Measurements from ENCODE around the gene TLE1. TPM values are rescaled to one million over a fixed set of nuclear protein-coding genes. Genes with fewer than 3 reads are reported as not detected.

The TLE1 gene
- total and polyA plus RNA-seq, 4 donors = 57.0 to 69.9 (median 64.3) TPM

GRCh38 chr9:81548911-81549310, 140.4 kb downstream of the TLE1 start:
- H3K4me3 ChIP-seq (ENCODE audit: low read depth, low read length) = no peak overlapping the region
- H3K4me1 ChIP-seq (ENCODE audit: control insufficient read depth, insufficient read depth, low read length) = no peaks in the 10 kb centered on the region
- peaks cover 2% of the 10 kb centered on the region for H3K27me3 ChIP-seq (ENCODE audit: control insufficient read depth, insufficient read depth, low read length)
- WGBS (ENCODE audit: insufficient coverage) = no CpG with 5 or more reads among the region's 2 CpGs
- no peaks in the 10 kb centered on the region for H3K9me3 ChIP-seq (ENCODE audit: control insufficient read depth, insufficient read depth, low read length)
- DNase-seq (ENCODE audit: low read depth in 4 of 6, low spot score in 6 of 6) = no peak
- no peaks in the 10 kb centered on the region for H3K36me3 ChIP-seq (ENCODE audit: control insufficient read depth, insufficient read depth, low read length)
- H3K27ac ChIP-seq (ENCODE audit: low read depth, low read length) = no peak overlapping the region

- H3K27ac ChIP-seq (ENCODE audit: low read depth, low read length) = no peak overlapping the region
- no peaks in the 10 kb centered on the region for H3K4me1 ChIP-seq (ENCODE audit: control insufficient read depth, insufficient read depth, low read length)
- H3K27me3 ChIP-seq (ENCODE audit: control insufficient read depth, insufficient read depth, low read length) = peaks cover 2% of the 10 kb centered on the region
- H3K36me3 ChIP-seq (ENCODE audit: control insufficient read depth, insufficient read depth, low read length) = no peaks in the 10 kb centered on the region
- no CpG with 5 or more reads among the region's 4 CpGs for WGBS (ENCODE audit: insufficient coverage)
- no peaks in the 10 kb centered on the region for H3K9me3 ChIP-seq (ENCODE audit: control insufficient read depth, insufficient read depth, low read length)
- peak in 1 of 6 donors; percentile 71 for DNase-seq (ENCODE audit: low read depth in 4 of 6, low spot score in 6 of 6)
- H3K4me3 ChIP-seq (ENCODE audit: low read depth, low read length) = no peak overlapping the region
Observed at GRCh38 chr9:81546489-81546888, 142.9 kb downstream of the TLE1 start.

GRCh38 chr9:81543695-81544094, 145.7 kb downstream of the TLE1 start:
- H3K36me3 ChIP-seq (ENCODE audit: control insufficient read depth, insufficient read depth, low read length) = no peaks in the 10 kb centered on the region
- no CpG with 5 or more reads among the region's 1 CpG for WGBS (ENCODE audit: insufficient coverage)
- no peaks in the 10 kb centered on the region for H3K4me1 ChIP-seq (ENCODE audit: control insufficient read depth, insufficient read depth, low read length)
- DNase-seq (ENCODE audit: low read depth in 4 of 6, low spot score in 6 of 6) = peak in 1 of 6 donors; percentile 51
- no peak overlapping the region for H3K4me3 ChIP-seq (ENCODE audit: low read depth, low read length)
- no peaks in the 10 kb centered on the region for H3K9me3 ChIP-seq (ENCODE audit: control insufficient read depth, insufficient read depth, low read length)
- no peak overlapping the region for H3K27ac ChIP-seq (ENCODE audit: low read depth, low read length)
- no peaks in the 10 kb centered on the region for H3K27me3 ChIP-seq (ENCODE audit: control insufficient read depth, insufficient read depth, low read length)

GRCh38 chr9:81542118-81542889, 147.0 kb downstream of the TLE1 start:
- no CpG with 5 or more reads among the region's 6 CpGs for WGBS (ENCODE audit: insufficient coverage)
- H3K27ac ChIP-seq (ENCODE audit: low read depth, low read length) = peak overlapping the region; percentile 47
- no peaks in the 10 kb centered on the region for H3K9me3 ChIP-seq (ENCODE audit: control insufficient read depth, insufficient read depth, low read length)
- no peaks in the 10 kb centered on the region for H3K4me1 ChIP-seq (ENCODE audit: control insufficient read depth, insufficient read depth, low read length)
- H3K36me3 ChIP-seq (ENCODE audit: control insufficient read depth, insufficient read depth, low read length) = no peaks in the 10 kb centered on the region
- DNase-seq (ENCODE audit: low read depth in 4 of 6, low spot score in 6 of 6) = peak in 1 of 6 donors; percentile 72
- no peaks in the 10 kb centered on the region for H3K27me3 ChIP-seq (ENCODE audit: control insufficient read depth, insufficient read depth, low read length)
- no peak overlapping the region for H3K4me3 ChIP-seq (ENCODE audit: low read depth, low read length)

DNA sequence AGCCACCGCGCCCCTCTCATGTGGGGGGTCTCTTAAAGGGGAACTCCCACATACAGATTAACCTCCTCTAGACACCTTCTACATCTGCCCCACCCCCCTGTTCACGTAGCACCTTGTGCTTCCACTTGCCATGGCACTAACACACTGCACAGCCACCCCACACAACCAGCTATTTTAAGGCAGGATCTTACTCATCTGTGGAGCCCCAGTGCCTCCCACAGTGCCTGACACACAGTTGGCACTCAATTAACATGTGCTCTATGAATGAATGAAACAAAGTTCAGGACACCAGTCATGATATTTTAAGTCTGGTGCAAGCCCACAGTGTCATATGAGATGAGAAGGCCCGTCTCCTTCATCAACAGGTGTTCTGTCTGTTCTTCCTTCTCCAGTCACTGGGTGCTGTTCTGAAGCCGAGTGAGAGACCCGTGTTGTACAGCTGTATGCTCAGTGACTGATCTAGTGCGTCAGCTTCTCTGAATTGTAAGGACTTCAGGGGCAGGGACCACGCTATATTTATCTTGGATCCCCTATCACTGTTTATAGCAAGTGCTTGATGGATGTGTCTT, 149.1 kb downstream of the TLE1 start:
- Histone ChIP-seq H3K4me1 (ENCODE audit: control insufficient read depth, insufficient read depth, low read length) (no peaks in the 10 kb centered on the region), H3K9me3 (ENCODE audit: control insufficient read depth, insufficient read depth, low read length) (no peaks in the 10 kb centered on the region), H3K36me3 (ENCODE audit: control insufficient read depth, insufficient read depth, low read length) (no peaks in the 10 kb centered on the region), H3K27me3 (ENCODE audit: control insufficient read depth, insufficient read depth, low read length) (no peaks in the 10 kb centered on the region), H3K27ac (ENCODE audit: low read depth, low read length) (peak overlapping the region; percentile 6), H3K4me3 (ENCODE audit: low read depth, low read length) (no peak overlapping the region)
- no peak for DNase-seq (ENCODE audit: low read depth in 4 of 6, low spot score in 6 of 6)
- 85% methylated on average over 2 of the region's 8 CpGs for WGBS (ENCODE audit: insufficient coverage)

GRCh38 chr9:81539317-81539716, 150.0 kb downstream of the TLE1 start:
- no peak overlapping the region for H3K4me3 ChIP-seq (ENCODE audit: low read depth, low read length)
- no peaks in the 10 kb centered on the region for H3K9me3 ChIP-seq (ENCODE audit: control insufficient read depth, insufficient read depth, low read length)
- no peak overlapping the region for H3K27ac ChIP-seq (ENCODE audit: low read depth, low read length)
- WGBS (ENCODE audit: insufficient coverage) = no CpG with 5 or more reads among the region's 3 CpGs
- no peak for DNase-seq (ENCODE audit: low read depth in 4 of 6, low spot score in 6 of 6)
- H3K27me3 ChIP-seq (ENCODE audit: control insufficient read depth, insufficient read depth, low read length) = no peaks in the 10 kb centered on the region
- H3K4me1 ChIP-seq (ENCODE audit: control insufficient read depth, insufficient read depth, low read length) = no peaks in the 10 kb centered on the region
- no peaks in the 10 kb centered on the region for H3K36me3 ChIP-seq (ENCODE audit: control insufficient read depth, insufficient read depth, low read length)

DNA sequence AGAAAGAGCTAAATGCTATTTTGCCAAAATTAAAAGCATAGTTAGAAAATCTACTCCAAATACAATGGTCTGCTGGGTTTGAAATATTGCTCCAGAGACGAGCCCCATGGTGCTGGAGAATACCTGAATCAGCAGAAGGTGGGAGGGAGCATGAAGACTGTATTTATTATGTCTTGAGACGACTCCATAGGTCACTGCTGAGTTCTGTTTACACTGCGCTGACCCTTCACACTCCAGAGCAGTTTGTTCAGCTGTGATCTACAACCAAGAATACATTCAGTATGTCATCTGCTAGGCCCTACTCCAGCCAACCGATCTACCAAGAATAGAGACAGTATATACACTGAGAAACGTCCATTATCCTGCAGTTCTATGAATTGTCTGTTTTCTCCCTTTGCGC, 150.5 kb downstream of the TLE1 start:
- Histone ChIP-seq H3K27ac (ENCODE audit: low read depth, low read length) (no peak overlapping the region), H3K4me3 (ENCODE audit: low read depth, low read length) (no peak overlapping the region), H3K27me3 (ENCODE audit: control insufficient read depth, insufficient read depth, low read length) (no peaks in the 10 kb centered on the region), H3K9me3 (ENCODE audit: control insufficient read depth, insufficient read depth, low read length) (no peaks in the 10 kb centered on the region), H3K4me1 (ENCODE audit: control insufficient read depth, insufficient read depth, low read length) (no peaks in the 10 kb centered on the region), H3K36me3 (ENCODE audit: control insufficient read depth, insufficient read depth, low read length) (no peaks in the 10 kb centered on the region)
- DNase-seq (ENCODE audit: low read depth in 4 of 6, low spot score in 6 of 6) = peak in 1 of 6 donors; percentile 77
- WGBS (ENCODE audit: insufficient coverage) = 69% methylated on average over 2 of the region's 6 CpGs

DNA sequence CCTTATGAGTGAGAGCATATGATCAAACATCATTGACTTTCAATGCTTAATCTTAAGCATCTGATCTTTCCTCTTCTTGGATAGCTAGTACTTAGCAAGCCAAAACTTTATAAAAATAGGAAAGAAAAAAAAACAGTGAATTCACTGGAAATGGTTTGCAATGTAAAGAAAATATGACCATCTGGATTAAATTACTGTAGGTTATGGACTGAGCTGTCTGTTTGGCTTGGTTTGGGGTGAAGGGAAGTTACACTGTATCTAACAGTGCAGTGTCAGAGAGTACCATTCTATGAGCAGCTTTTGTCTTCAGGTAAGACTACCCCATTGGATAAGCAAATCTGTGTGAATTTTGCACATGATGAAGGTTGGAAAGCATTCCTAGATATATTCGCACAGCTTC, 151.4 kb downstream of the TLE1 start:
- Histone ChIP-seq H3K9me3 (ENCODE audit: control insufficient read depth, insufficient read depth, low read length) (no peaks in the 10 kb centered on the region), H3K4me1 (ENCODE audit: control insufficient read depth, insufficient read depth, low read length) (no peaks in the 10 kb centered on the region)
- WGBS (ENCODE audit: insufficient coverage) = no CpG with 5 or more reads among the region's 1 CpG

GRCh38 chr9:81536242-81537025, 152.9 kb downstream of the TLE1 start:
- no peak overlapping the region for H3K27ac ChIP-seq (ENCODE audit: low read depth, low read length)
- H3K4me1 ChIP-seq (ENCODE audit: control insufficient read depth, insufficient read depth, low read length) = no peaks in the 10 kb centered on the region
- no peaks in the 10 kb centered on the region for H3K27me3 ChIP-seq (ENCODE audit: control insufficient read depth, insufficient read depth, low read length)
- WGBS (ENCODE audit: insufficient coverage) = 75% methylated on average over 2 of the region's 9 CpGs
- no peak for DNase-seq (ENCODE audit: low read depth in 4 of 6, low spot score in 6 of 6)
- no peaks in the 10 kb centered on the region for H3K36me3 ChIP-seq (ENCODE audit: control insufficient read depth, insufficient read depth, low read length)
- H3K4me3 ChIP-seq (ENCODE audit: low read depth, low read length) = no peak overlapping the region
- H3K9me3 ChIP-seq (ENCODE audit: control insufficient read depth, insufficient read depth, low read length) = no peaks in the 10 kb centered on the region

More for the DNA sequence above, 151.4 kb downstream of the TLE1 start:
- Histone ChIP-seq H3K27me3 (ENCODE audit: control insufficient read depth, insufficient read depth, low read length) (no peaks in the 10 kb centered on the region), H3K27ac (ENCODE audit: low read depth, low read length) (peak overlapping the region; percentile 62), H3K36me3 (ENCODE audit: control insufficient read depth, insufficient read depth, low read length) (no peaks in the 10 kb centered on the region), H3K4me3 (ENCODE audit: low read depth, low read length) (no peak overlapping the region)
- no peak for DNase-seq (ENCODE audit: low read depth in 4 of 6, low spot score in 6 of 6)

Measured in spinal cord (tissue), 10 donors.